OCI-LY1 (cell line): ENCODE measurements around the gene DOCK1.

ENCODE experiments used
- H2AFZ ChIP-seq: fragments of 200-600 bp; sonication (generic), shearing (Covaris generic); 2 replicates; pipeline ENCODE4 v1.6.0; 2014; ENCODE audit warnings: antibody characterized with exemption, mild to moderate bottlenecking, low read length
- H3F3A ChIP-seq: fragments of 200-600 bp; sonication (generic), shearing (Covaris generic); 2 replicates; pipeline ENCODE4 v1.6.0; 2014; ENCODE audit warnings: mild to moderate bottlenecking, antibody characterized with exemption, low read length, moderate library complexity; ENCODE audit not compliant: insufficient read depth
- H3K27ac ChIP-seq: fragments of 200-600 bp; sonication (generic); 2 replicates; pipeline ENCODE4 v1.5.1; 2014; ENCODE audit warnings: low read length, mixed run types, mild to moderate bottlenecking, low read depth; ENCODE audit not compliant: poor library complexity, severe bottlenecking
- H3K27me3 ChIP-seq: fragments of 200-600 bp; sonication (generic); 2 replicates; pipeline ENCODE4 v1.6.0; 2014; ENCODE audit warnings: antibody characterized with exemption, mild to moderate bottlenecking, low read length, moderate library complexity; ENCODE audit not compliant: insufficient read depth
- H3K36me3 ChIP-seq: fragments of 200-600 bp; sonication (generic); 2 replicates; pipeline ENCODE4 v1.6.1; 2014; ENCODE audit warnings: mild to moderate bottlenecking, antibody characterized with exemption, low read length, moderate library complexity, mixed read lengths; ENCODE audit not compliant: insufficient read depth
- H3K4me1 ChIP-seq: fragments of 200-600 bp; sonication (generic); 2 replicates; pipeline ENCODE4 v1.5.1; 2014; ENCODE audit warnings: mild to moderate bottlenecking, low read length, moderate library complexity; ENCODE audit not compliant: insufficient read depth, severe bottlenecking
- H3K4me2 ChIP-seq: fragments of 200-600 bp; sonication (generic), shearing (Covaris generic); 2 replicates; pipeline ENCODE4 v1.6.1; 2014; ENCODE audit warnings: low read length
- H3K4me3 ChIP-seq: fragments of 200-600 bp; sonication (generic); 2 replicates; pipeline ENCODE4 v1.5.1; 2014; ENCODE audit warnings: low read length, low read depth, mild to moderate bottlenecking, mixed read lengths; ENCODE audit not compliant: poor library complexity, severe bottlenecking
- H3K79me2 ChIP-seq: fragments of 200-600 bp; shearing (Covaris generic); 2 replicates; pipeline ENCODE4 v1.6.1; 2016; ENCODE audit warnings: mixed run types, low read length, mixed read lengths; ENCODE audit not compliant: insufficient read depth
- H3K9ac ChIP-seq: fragments of 200-600 bp; sonication (generic), shearing (Covaris generic); 2 replicates; pipeline ENCODE4 v1.6.1; 2014; ENCODE audit warnings: mild to moderate bottlenecking, low read length, mixed read lengths
- H3K9me2 ChIP-seq: fragments of 200-600 bp; sonication (generic), shearing (Covaris generic); 2 replicates; pipeline ENCODE4 v1.6.1; 2014; ENCODE audit warnings: low read depth, mild to moderate bottlenecking, low read length, mixed read lengths
- H3K9me3 ChIP-seq: fragments of 200-600 bp; shearing (Covaris generic); 2 replicates; pipeline ENCODE4 v1.6.1; 2014; ENCODE audit warnings: low read length, mixed read lengths
- H4K20me1 ChIP-seq: fragments of 200-600 bp; sonication (generic), shearing (Covaris generic); 2 replicates; pipeline ENCODE4 v1.6.0; 2016; ENCODE audit warnings: mild to moderate bottlenecking, low read length; ENCODE audit not compliant: insufficient read depth
- CTCF ChIP-seq: fragments of 200-600 bp; sonication (generic), shearing (Covaris generic); IDR thresholded peaks from 2 replicates; pipeline ENCODE4 v1.5.1; 2017; ENCODE audit warnings: mild to moderate bottlenecking, antibody characterized with exemption, low read length, moderate library complexity, mixed read lengths
- EZH2 ChIP-seq: fragments of 200-600 bp; sonication (generic), shearing (Covaris generic); IDR thresholded peaks from 2 replicates; pipeline ENCODE4 v1.8.0; 2017; ENCODE audit warnings: borderline replicate concordance, mixed run types, mild to moderate bottlenecking, antibody characterized with exemption, low read length, moderate library complexity, mixed read lengths

The DOCK1 gene

DNA sequence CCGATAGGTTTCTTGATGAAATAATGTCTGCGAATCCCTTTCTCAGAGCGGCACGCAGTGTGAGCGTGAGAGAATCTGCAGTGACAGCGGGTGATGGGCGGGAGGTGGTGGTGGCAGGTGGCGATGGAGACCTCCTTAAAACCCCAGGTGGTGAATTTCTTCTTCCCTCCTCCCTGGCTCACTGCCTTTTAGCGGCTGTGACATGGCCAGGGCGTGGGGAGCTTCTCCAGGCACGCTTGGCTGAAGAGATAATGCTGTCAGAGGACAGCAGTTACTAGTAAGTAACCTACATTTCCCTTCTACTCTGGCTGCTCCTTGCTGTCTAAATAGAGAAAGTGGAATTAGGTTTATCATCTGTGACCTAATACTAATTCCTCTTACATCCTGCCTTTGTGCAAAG is 432.6 kb downstream of the DOCK1 start:
- Histone ChIP-seq H3K4me3 (no peak overlapping the region), H3K9ac (no peak overlapping the region), H3K27me3 (no peaks in the 10 kb centered on the region), H3K4me1 (no peaks in the 10 kb centered on the region), H4K20me1 (no peaks in the 10 kb centered on the region), H3F3A (no peaks in the 10 kb centered on the region), H3K4me2 (no peak overlapping the region), H2AFZ (no peak overlapping the region), H3K36me3 (no peaks in the 10 kb centered on the region), H3K79me2 (no peaks in the 10 kb centered on the region), H3K27ac (no peak overlapping the region), H3K9me3 (no peaks in the 10 kb centered on the region), H3K9me2 (no peaks in the 10 kb centered on the region)
- TF ChIP-seq EZH2 (no peak), CTCF (no peak)

- H4K20me1 ChIP-seq = no peaks in the 10 kb centered on the region
- no peaks in the 10 kb centered on the region for H3F3A ChIP-seq
- no peak overlapping the region for H3K4me2 ChIP-seq
- no peak for TF ChIP-seq EZH2
- H3K9me3 ChIP-seq = no peaks in the 10 kb centered on the region
- H3K9me2 ChIP-seq = no peaks in the 10 kb centered on the region
- no peaks in the 10 kb centered on the region for H3K36me3 ChIP-seq
- no peak overlapping the region for H2AFZ ChIP-seq
- no peaks in the 10 kb centered on the region for H3K27me3 ChIP-seq
- H3K4me1 ChIP-seq = no peaks in the 10 kb centered on the region
- no peak overlapping the region for H3K9ac ChIP-seq
- H3K27ac ChIP-seq = no peak overlapping the region
- H3K4me3 ChIP-seq = no peak overlapping the region
- H3K79me2 ChIP-seq = no peaks in the 10 kb centered on the region
These were observed 433.3 kb downstream of the DOCK1 start for GRCh38 chr10:127338399-127339110.

- H3K4me3 ChIP-seq = no peak overlapping the region
- no peaks in the 10 kb centered on the region for H3K36me3 ChIP-seq
- no peaks in the 10 kb centered on the region for H3K27me3 ChIP-seq
- H3K4me2 ChIP-seq = no peak overlapping the region
- no peak overlapping the region for H3K27ac ChIP-seq
- H3K9ac ChIP-seq = no peak overlapping the region
- no peak for TF ChIP-seq EZH2
- no peak for TF ChIP-seq CTCF
- no peaks in the 10 kb centered on the region for H3F3A ChIP-seq
- no peak overlapping the region for H2AFZ ChIP-seq
- H4K20me1 ChIP-seq = no peaks in the 10 kb centered on the region
- H3K9me3 ChIP-seq = no peaks in the 10 kb centered on the region
- no peaks in the 10 kb centered on the region for H3K79me2 ChIP-seq
- no peaks in the 10 kb centered on the region for H3K4me1 ChIP-seq
- no peaks in the 10 kb centered on the region for H3K9me2 ChIP-seq
These were observed 438.6 kb downstream of the DOCK1 start for GRCh38 chr10:127343821-127344220.

- no peak for TF ChIP-seq EZH2
- TF ChIP-seq CTCF = no peak
- no peaks in the 10 kb centered on the region for H3K9me3 ChIP-seq
- no peak overlapping the region for H3K27ac ChIP-seq
- no peak overlapping the region for H3K9ac ChIP-seq
- no peaks in the 10 kb centered on the region for H3K4me1 ChIP-seq
- no peak overlapping the region for H3K4me2 ChIP-seq
- H4K20me1 ChIP-seq = no peaks in the 10 kb centered on the region
- no peaks in the 10 kb centered on the region for H3K27me3 ChIP-seq
- no peak overlapping the region for H2AFZ ChIP-seq
- no peaks in the 10 kb centered on the region for H3K36me3 ChIP-seq
- H3K9me2 ChIP-seq = no peaks in the 10 kb centered on the region
- no peak overlapping the region for H3K4me3 ChIP-seq
- H3F3A ChIP-seq = no peaks in the 10 kb centered on the region
- H3K79me2 ChIP-seq = no peaks in the 10 kb centered on the region
These were observed 439.1 kb downstream of the DOCK1 start for GRCh38 chr10:127344346-127344745.
